HEK293 (cell line): ENCODE measurements around the gene AKT2.

Experiments used
- HOXD13 ChIP-seq: sonication (generic); formaldehyde crosslinking; IDR thresholded peaks from 2 replicates; pipeline ENCODE4 v1.8.0; 2022; ENCODE audit warnings: missing genetic modification reagents, borderline replicate concordance
- KLF17 ChIP-seq: fragments of 450-650 bp; formaldehyde crosslinking; IDR thresholded peaks from 2 replicates; pipeline ENCODE4 v1.5.1; 2016; ENCODE audit warnings: missing biosample characterization, missing genetic modification characterization
- OVOL3 ChIP-seq: fragments of 450-650 bp; formaldehyde crosslinking; IDR thresholded peaks from 2 replicates; pipeline ENCODE4 v1.5.1; 2016; ENCODE audit warnings: missing biosample characterization, missing genetic modification characterization
- PATZ1 ChIP-seq: fragments of 450-650 bp; formaldehyde crosslinking; IDR thresholded peaks from 2 replicates; pipeline ENCODE4 v1.5.1; 2016; ENCODE audit warnings: missing biosample characterization, missing genetic modification characterization
- SCRT2 ChIP-seq: fragments of 450-650 bp; formaldehyde crosslinking; IDR thresholded peaks from 2 replicates; pipeline ENCODE4 v1.5.1; 2016; ENCODE audit warnings: missing biosample characterization, missing genetic modification characterization
- ZBTB17 ChIP-seq: fragments of 450-650 bp; formaldehyde crosslinking; IDR thresholded peaks from 2 replicates; pipeline ENCODE4 v1.5.1; 2016; ENCODE audit warnings: missing biosample characterization, missing genetic modification characterization
- ZBTB21 ChIP-seq: fragments of 450-650 bp; formaldehyde crosslinking; IDR thresholded peaks from 2 replicates; pipeline ENCODE4 v1.5.1; 2017; ENCODE audit warnings: missing biosample characterization, missing genetic modification characterization
- ZEB2 ChIP-seq: fragments of 450-650 bp; formaldehyde crosslinking; IDR thresholded peaks from 2 replicates; pipeline ENCODE4 v1.5.1; 2016; ENCODE audit warnings: missing biosample characterization, missing genetic modification characterization
- ZIC2 ChIP-seq: fragments of 450-650 bp; formaldehyde crosslinking; IDR thresholded peaks from 2 replicates; pipeline ENCODE4 v1.5.1; 2016; ENCODE audit warnings: missing biosample characterization, missing genetic modification characterization
- ZNF138 ChIP-seq: fragments of 450-650 bp; formaldehyde crosslinking; IDR thresholded peaks from 2 replicates; pipeline ENCODE4 v1.5.1; 2016; ENCODE audit warnings: missing biosample characterization, missing genetic modification characterization, borderline replicate concordance
- ZNF18 ChIP-seq: fragments of 450-650 bp; formaldehyde crosslinking; IDR thresholded peaks from 2 replicates; pipeline ENCODE4 v1.5.1; 2016; ENCODE audit warnings: missing biosample characterization, missing genetic modification characterization
- ZNF23 ChIP-seq: fragments of 450-650 bp; formaldehyde crosslinking; IDR thresholded peaks from 2 replicates; pipeline ENCODE4 v1.5.1; 2016; ENCODE audit warnings: missing biosample characterization, missing genetic modification characterization, borderline replicate concordance
- ZNF324 ChIP-seq: fragments of 450-650 bp; formaldehyde crosslinking; IDR thresholded peaks from 2 replicates; pipeline ENCODE4 v1.5.1; 2016; ENCODE audit warnings: missing biosample characterization, missing genetic modification characterization
- ZNF529 ChIP-seq: fragments of 450-650 bp; formaldehyde crosslinking; IDR thresholded peaks from 2 replicates; pipeline ENCODE4 v1.5.1; 2017; ENCODE audit warnings: missing genetic modification characterization, missing biosample characterization; ENCODE audit not compliant: insufficient replicate concordance
- ZNF544 ChIP-seq: fragments of 450-650 bp; formaldehyde crosslinking; IDR thresholded peaks from 2 replicates; pipeline ENCODE4 v1.5.0; 2017; ENCODE audit warnings: missing biosample characterization, missing genetic modification characterization
- ZNF660 ChIP-seq: fragments of 450-650 bp; IDR thresholded peaks from 2 replicates; pipeline ENCODE4 v1.5.1; 2018; ENCODE audit warnings: missing biosample characterization, mild to moderate bottlenecking, missing genetic modification characterization
- ZNF777 ChIP-seq: fragments of 450-650 bp; formaldehyde crosslinking; IDR thresholded peaks from 2 replicates; pipeline ENCODE4 v1.5.1; 2017; ENCODE audit warnings: missing biosample characterization, missing genetic modification characterization, borderline replicate concordance
- ZSCAN16 ChIP-seq: fragments of 450-650 bp; formaldehyde crosslinking; IDR thresholded peaks from 2 replicates; pipeline ENCODE4 v1.5.1; 2016; ENCODE audit warnings: missing biosample characterization, missing genetic modification characterization
- ZSCAN23 ChIP-seq: fragments of 450-650 bp; formaldehyde crosslinking; IDR thresholded peaks from 2 replicates; pipeline ENCODE4 v1.5.1; 2016; ENCODE audit warnings: missing biosample characterization, missing genetic modification characterization
- TF ChIP-seq, protein P1 (sequence below): fragments of 450-650 bp; formaldehyde crosslinking; conservative IDR thresholded peaks from 2 replicates; pipeline ENCODE4 v1.5.1; 2016; ENCODE audit warnings: low read depth, missing biosample characterization, missing genetic modification characterization
- TF ChIP-seq, protein P2 (sequence below): fragments of 450-650 bp; formaldehyde crosslinking; IDR thresholded peaks from 2 replicates; pipeline ENCODE4 v1.5.1; 2017; ENCODE audit warnings: missing biosample characterization, missing genetic modification characterization
- TF ChIP-seq, protein P3 (sequence below): fragments of 450-650 bp; formaldehyde crosslinking; IDR thresholded peaks from 2 replicates; pipeline ENCODE4 v1.5.1; 2016; ENCODE audit warnings: missing biosample characterization, missing genetic modification characterization
- TF ChIP-seq, protein P4 (sequence below): fragments of 450-650 bp; formaldehyde crosslinking; IDR thresholded peaks from 2 replicates; pipeline ENCODE4 v1.5.1; 2016; ENCODE audit warnings: missing biosample characterization, missing genetic modification characterization

AKT2 gene

GRCh38 chr19:40217027-40217810, 67.9 kb downstream of the AKT2 start (continued):
- TF ChIP-seq, protein P1, sequence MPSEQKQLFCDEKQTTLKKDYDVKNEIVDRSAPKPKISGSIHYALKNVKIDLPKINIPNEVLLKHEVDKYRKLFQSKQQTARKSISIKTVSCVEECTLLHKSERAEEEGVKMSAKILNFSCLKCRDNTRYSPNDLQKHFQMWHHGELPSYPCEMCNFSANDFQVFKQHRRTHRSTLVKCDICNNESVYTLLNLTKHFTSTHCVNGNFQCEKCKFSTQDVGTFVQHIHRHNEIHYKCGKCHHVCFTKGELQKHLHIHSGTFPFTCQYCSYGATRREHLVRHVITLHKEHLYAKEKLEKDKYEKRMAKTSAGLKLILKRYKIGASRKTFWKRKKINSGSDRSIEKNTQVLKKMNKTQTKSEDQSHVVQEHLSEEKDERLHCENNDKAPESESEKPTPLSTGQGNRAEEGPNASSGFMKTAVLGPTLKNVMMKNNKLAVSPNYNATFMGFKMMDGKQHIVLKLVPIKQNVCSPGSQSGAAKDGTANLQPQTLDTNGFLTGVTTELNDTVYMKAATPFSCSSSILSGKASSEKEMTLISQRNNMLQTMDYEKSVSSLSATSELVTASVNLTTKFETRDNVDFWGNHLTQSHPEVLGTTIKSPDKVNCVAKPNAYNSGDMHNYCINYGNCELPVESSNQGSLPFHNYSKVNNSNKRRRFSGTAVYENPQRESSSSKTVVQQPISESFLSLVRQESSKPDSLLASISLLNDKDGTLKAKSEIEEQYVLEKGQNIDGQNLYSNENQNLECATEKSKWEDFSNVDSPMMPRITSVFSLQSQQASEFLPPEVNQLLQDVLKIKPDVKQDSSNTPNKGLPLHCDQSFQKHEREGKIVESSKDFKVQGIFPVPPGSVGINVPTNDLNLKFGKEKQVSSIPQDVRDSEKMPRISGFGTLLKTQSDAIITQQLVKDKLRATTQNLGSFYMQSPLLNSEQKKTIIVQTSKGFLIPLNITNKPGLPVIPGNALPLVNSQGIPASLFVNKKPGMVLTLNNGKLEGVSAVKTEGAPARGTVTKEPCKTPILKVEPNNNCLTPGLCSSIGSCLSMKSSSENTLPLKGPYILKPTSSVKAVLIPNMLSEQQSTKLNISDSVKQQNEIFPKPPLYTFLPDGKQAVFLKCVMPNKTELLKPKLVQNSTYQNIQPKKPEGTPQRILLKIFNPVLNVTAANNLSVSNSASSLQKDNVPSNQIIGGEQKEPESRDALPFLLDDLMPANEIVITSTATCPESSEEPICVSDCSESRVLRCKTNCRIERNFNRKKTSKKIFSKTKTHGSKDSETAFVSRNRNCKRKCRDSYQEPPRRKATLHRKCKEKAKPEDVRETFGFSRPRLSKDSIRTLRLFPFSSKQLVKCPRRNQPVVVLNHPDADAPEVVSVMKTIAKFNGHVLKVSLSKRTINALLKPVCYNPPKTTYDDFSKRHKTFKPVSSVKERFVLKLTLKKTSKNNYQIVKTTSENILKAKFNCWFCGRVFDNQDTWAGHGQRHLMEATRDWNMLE (tag by site-specific recombination) = no peak
- TF ChIP-seq ZSCAN16 (tag by site-specific recombination) (no peak), ZEB2 (tag by site-specific recombination) (0 out of 2 replicates have a peak, but pooled peaks have one; percentile 16), PATZ1 (peak; percentile 69), KLF17 (peak; percentile 60), ZIC2 (tag by site-specific recombination) (peak; percentile 66), ZNF138 (no peak), ZBTB17 (tag by site-specific recombination) (peak; percentile 58; the same call in 1 of the 2 replicates), ZBTB21 (tag by site-specific recombination) (no peak), HOXD13 (no peak), ZSCAN23 (tag by site-specific recombination) (0 out of 2 replicates have a peak, but pooled peaks have one; percentile 35), ZNF660 (tag by site-specific recombination) (0 out of 2 replicates have a peak, but pooled peaks have one; percentile 19), ZNF23 (tag by site-specific recombination) (no peak), OVOL3 (tag by site-specific recombination) (no peak), SCRT2 (tag by site-specific recombination) (peak; percentile 77), ZNF18 (tag by site-specific recombination) (no peak), ZNF324 (tag by site-specific recombination) (no peak), ZNF529 (tag by site-specific recombination) (no peak), ZNF777 (tag by site-specific recombination) (peak; percentile 81), ZNF544 (no peak)
- TF ChIP-seq, protein P2, sequence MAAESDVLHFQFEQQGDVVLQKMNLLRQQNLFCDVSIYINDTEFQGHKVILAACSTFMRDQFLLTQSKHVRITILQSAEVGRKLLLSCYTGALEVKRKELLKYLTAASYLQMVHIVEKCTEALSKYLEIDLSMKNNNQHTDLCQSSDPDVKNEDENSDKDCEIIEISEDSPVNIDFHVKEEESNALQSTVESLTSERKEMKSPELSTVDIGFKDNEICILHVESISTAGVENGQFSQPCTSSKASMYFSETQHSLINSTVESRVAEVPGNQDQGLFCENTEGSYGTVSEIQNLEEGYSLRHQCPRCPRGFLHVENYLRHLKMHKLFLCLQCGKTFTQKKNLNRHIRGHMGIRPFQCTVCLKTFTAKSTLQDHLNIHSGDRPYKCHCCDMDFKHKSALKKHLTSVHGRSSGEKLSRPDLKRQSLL (tag by site-specific recombination) = no peak
- TF ChIP-seq, protein P3, sequence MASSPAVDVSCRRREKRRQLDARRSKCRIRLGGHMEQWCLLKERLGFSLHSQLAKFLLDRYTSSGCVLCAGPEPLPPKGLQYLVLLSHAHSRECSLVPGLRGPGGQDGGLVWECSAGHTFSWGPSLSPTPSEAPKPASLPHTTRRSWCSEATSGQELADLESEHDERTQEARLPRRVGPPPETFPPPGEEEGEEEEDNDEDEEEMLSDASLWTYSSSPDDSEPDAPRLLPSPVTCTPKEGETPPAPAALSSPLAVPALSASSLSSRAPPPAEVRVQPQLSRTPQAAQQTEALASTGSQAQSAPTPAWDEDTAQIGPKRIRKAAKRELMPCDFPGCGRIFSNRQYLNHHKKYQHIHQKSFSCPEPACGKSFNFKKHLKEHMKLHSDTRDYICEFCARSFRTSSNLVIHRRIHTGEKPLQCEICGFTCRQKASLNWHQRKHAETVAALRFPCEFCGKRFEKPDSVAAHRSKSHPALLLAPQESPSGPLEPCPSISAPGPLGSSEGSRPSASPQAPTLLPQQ = no peak; the same call in 1 of the 2 replicates
- TF ChIP-seq, protein P4, sequence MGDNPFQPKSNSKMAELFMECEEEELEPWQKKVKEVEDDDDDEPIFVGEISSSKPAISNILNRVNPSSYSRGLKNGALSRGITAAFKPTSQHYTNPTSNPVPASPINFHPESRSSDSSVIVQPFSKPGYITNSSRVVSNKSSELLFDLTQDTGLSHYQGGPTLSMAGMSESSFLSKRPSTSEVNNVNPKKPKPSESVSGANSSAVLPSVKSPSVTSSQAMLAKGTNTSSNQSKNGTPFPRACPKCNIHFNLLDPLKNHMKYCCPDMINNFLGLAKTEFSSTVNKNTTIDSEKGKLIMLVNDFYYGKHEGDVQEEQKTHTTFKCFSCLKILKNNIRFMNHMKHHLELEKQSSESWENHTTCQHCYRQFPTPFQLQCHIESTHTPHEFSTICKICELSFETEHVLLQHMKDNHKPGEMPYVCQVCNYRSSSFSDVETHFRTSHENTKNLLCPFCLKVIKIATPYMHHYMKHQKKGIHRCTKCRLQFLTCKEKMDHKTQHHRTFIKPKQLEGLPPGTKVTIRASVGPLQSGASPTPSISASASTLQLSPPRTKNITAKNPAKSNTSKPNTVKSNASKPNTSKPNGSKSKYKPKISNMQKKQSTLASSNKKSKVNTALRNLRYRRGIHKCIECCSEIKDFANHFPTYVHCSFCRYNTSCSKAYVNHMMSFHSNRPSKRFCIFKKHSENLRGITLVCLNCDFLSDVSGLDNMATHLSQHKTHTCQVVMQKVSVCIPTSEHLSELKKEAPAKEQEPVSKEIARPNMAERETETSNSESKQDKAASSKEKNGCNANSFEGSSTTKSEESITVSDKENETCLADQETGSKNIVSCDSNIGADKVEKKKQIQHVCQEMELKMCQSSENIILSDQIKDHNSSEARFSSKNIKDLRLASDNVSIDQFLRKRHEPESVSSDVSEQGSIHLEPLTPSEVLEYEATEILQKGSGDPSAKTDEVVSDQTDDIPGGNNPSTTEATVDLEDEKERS = peak; percentile 74; the same call in 1 of the 2 replicates
